ENCODE measurements around the gene TIMM13. TPM values are rescaled to one million over a fixed set of nuclear protein-coding genes. Genes with fewer than 3 reads are reported as not detected.

Gene TIMM13
- polyA plus RNA-seq, 1 of the 3 experiments (the other 2 are of a cell fraction) = 76.9 TPM

DNA sequence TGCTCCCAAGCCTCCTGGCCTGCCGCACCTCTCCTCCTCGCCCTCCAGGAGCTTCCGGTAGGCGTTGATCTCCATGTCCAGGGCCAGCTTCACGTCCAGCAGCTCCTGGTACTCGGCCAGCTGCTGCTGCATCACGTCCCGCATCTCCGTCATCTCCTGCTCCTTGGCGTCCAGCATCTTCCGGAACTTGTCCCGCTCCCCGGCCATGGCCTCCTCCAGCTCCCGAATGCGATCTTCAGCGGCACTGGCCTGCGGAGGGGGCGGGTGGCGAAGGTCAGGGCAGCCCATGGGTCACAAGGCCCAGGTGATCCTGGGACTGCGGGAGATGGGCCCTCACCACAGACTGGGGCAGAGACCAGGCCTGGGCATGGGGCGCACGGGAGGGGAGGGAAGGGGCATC is 6.9 kb upstream of the TIMM13 start:
- Histone ChIP-seq H3K9me2 (no peaks in the 10 kb centered on the region), H3K4me1 (ENCODE audit: control insufficient read depth in 1 of 2, insufficient read depth in 2 of 2, low read depth in 1 of 2, low read length in 1 of 2) (no peaks in the 10 kb centered on the region), H3K36me3 (replicated peaks in 1 of 2; ENCODE audit: control insufficient read depth in 1 of 2, insufficient read depth in 2 of 2, low read length in 1 of 2) (peaks cover 3 to 46% of the 10 kb centered on the region in 2 experiments), H3F3A (replicated peaks; ENCODE audit: insufficient read depth) (peaks cover 3% of the 10 kb centered on the region), H3K9me3 (no peaks in the 10 kb centered on the region), H3K27ac (ENCODE audit: low read depth in 2 of 2, low read length in 1 of 2) (no peak overlapping the region), H3K79me2 (ENCODE audit: insufficient read depth) (peaks cover 21% of the 10 kb centered on the region; the same call in 1 of the 2 replicates), H3K9ac (no peak overlapping the region), H3K4me3 (ENCODE audit: low read depth in 2 of 2, low read length in 1 of 2) (no peak overlapping the region), H3K27me3 (ENCODE audit: insufficient read depth) (no peaks in the 10 kb centered on the region), H4K20me1 (ENCODE audit: insufficient read depth) (peaks cover 6% of the 10 kb centered on the region; the same call in 1 of the 2 replicates), H3K4me2 (no peak overlapping the region), H2AFZ (ENCODE audit: low read depth) (no peak overlapping the region)
- no peak for TF ChIP-seq RFX5 (IDR thresholded peaks at IDR 0.05; ENCODE audit: low read length)
- no peak for TF ChIP-seq YY1 (IDR thresholded peaks at IDR 0.05; ENCODE audit: low read depth)
- no peak for TF ChIP-seq POLR2AphosphoS5 (IDR thresholded peaks at IDR 0.05; ENCODE audit: low read depth, low read length)
- TF ChIP-seq, protein P1, sequence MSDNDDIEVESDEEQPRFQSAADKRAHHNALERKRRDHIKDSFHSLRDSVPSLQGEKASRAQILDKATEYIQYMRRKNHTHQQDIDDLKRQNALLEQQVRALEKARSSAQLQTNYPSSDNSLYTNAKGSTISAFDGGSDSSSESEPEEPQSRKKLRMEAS (IDR thresholded peaks at IDR 0.05; ENCODE audit: low read depth) = no peak
- no peak for TF ChIP-seq NFIC (IDR thresholded peaks at IDR 0.05; ENCODE audit: borderline replicate concordance)
- TF ChIP-seq TAF1 (IDR thresholded peaks at IDR 0.05; ENCODE audit: borderline replicate concordance, low read depth, low read length) = no peak
- TF ChIP-seq EP300 (IDR thresholded peaks at IDR 0.05; ENCODE audit: borderline replicate concordance in 1 of 2, low read depth in 1 of 2, low read length in 1 of 2) = no peak
- CTCF ChIA-PET = no interaction called here
- DNase-seq = no peak
- POLR2A ChIA-PET = interaction anchor here (1.0 kb wide), 1 partner anchor 8 kb away, joined by 4 read pairs; no protein-coding TSS in a partner anchor
- 98% methylated on average over 19 of the region's 22 CpGs for WGBS (ENCODE audit: low lambda C conversion rate)

- CTCF ChIA-PET = no interaction called here
- DNase-seq = no peak
- no peak overlapping the region for H3K27ac ChIP-seq (ENCODE audit: low read depth in 2 of 2, low read length in 1 of 2)
- no peak overlapping the region for H3K4me2 ChIP-seq
- H3K4me3 ChIP-seq (ENCODE audit: low read depth in 2 of 2, low read length in 1 of 2) = no peak overlapping the region
- H3K9me2 ChIP-seq = no peaks in the 10 kb centered on the region
- TF ChIP-seq, protein P2, sequence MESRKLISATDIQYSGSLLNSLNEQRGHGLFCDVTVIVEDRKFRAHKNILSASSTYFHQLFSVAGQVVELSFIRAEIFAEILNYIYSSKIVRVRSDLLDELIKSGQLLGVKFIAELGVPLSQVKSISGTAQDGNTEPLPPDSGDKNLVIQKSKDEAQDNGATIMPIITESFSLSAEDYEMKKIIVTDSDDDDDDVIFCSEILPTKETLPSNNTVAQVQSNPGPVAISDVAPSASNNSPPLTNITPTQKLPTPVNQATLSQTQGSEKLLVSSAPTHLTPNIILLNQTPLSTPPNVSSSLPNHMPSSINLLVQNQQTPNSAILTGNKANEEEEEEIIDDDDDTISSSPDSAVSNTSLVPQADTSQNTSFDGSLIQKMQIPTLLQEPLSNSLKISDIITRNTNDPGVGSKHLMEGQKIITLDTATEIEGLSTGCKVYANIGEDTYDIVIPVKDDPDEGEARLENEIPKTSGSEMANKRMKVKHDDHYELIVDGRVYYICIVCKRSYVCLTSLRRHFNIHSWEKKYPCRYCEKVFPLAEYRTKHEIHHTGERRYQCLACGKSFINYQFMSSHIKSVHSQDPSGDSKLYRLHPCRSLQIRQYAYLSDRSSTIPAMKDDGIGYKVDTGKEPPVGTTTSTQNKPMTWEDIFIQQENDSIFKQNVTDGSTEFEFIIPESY (IDR thresholded peaks at IDR 0.05; ENCODE audit: borderline replicate concordance, low read depth) = no peak
- TF ChIP-seq EP300 (IDR thresholded peaks at IDR 0.05; ENCODE audit: borderline replicate concordance in 1 of 2, low read depth in 1 of 2, low read length in 1 of 2) (no peak), TCF12 (IDR thresholded peaks at IDR 0.05) (no peak), MEF2A (IDR thresholded peaks at IDR 0.05; ENCODE audit: borderline replicate concordance, low read depth) (no peak), EZH2phosphoT487 (IDR thresholded peaks at IDR 0.05; ENCODE audit: borderline replicate concordance, low read depth) (no peak), CHD2 (IDR thresholded peaks at IDR 0.05; ENCODE audit: low read length, partially characterized antibody) (no peak), RCOR1 (IDR thresholded peaks at IDR 0.05; ENCODE audit: low read length) (no peak)
- TF ChIP-seq, protein P1 (IDR thresholded peaks at IDR 0.05; ENCODE audit: low read depth) = no peak
- H3K9ac ChIP-seq = no peak overlapping the region
- 98% methylated on average over 9 of the region's 30 CpGs for WGBS (ENCODE audit: low lambda C conversion rate)
- no peak overlapping the region for H2AFZ ChIP-seq (ENCODE audit: low read depth)
- peaks cover 3 to 46% of the 10 kb centered on the region in 2 experiments for H3K36me3 ChIP-seq (replicated peaks in 1 of 2; ENCODE audit: control insufficient read depth in 1 of 2, insufficient read depth in 2 of 2, low read length in 1 of 2)
- POLR2A ChIA-PET = interaction anchor here (1.0 kb wide), 1 partner anchor 9 kb away, joined by 4 read pairs; no protein-coding TSS in a partner anchor
- peaks cover 16% of the 10 kb centered on the region; the same call in 1 of the 2 replicates for H3K79me2 ChIP-seq (ENCODE audit: insufficient read depth)
- H3K27me3 ChIP-seq (ENCODE audit: insufficient read depth) = no peaks in the 10 kb centered on the region
- no peaks in the 10 kb centered on the region for H3K4me1 ChIP-seq (ENCODE audit: control insufficient read depth in 1 of 2, insufficient read depth in 2 of 2, low read depth in 1 of 2, low read length in 1 of 2)
- peaks cover 4% of the 10 kb centered on the region for H3F3A ChIP-seq (replicated peaks; ENCODE audit: insufficient read depth)
- peaks cover 4% of the 10 kb centered on the region; the same call in 1 of the 2 replicates for H4K20me1 ChIP-seq (ENCODE audit: insufficient read depth)
- no peaks in the 10 kb centered on the region for H3K9me3 ChIP-seq
Observed at GRCh38 chr19:2433854-2434253, 6.5 kb upstream of the TIMM13 start.

All from SK-N-SH (cell line).